Epithelial cell of proximal tubule (primary cell): ENCODE results near the gene RMND5B. TPM values are rescaled to one million over a fixed set of nuclear protein-coding genes. Genes with fewer than 3 reads are reported as not detected.

ENCODE experiments used
- DNase-seq: peaks from one replicate; pipeline ENCODE4 v3.0.0-alpha.2; 2011; ENCODE audit warnings: low read depth
- H3K4me3 ChIP-seq: 2 replicates; pipeline ENCODE4 v1.5.1; 2011; ENCODE audit warnings: low read depth, mild to moderate bottlenecking, low read length
- CTCF ChIP-seq: conservative IDR thresholded peaks from 2 replicates; pipeline ENCODE4 v1.5.1; 2012; ENCODE audit warnings: low read depth, mild to moderate bottlenecking, low read length
- total RNA-seq: library from RNA; depleted of rRNA; stranded (reverse); fragments of >200 nt; gene quantifications from 2 replicates; pipeline ENCODE4 v1.2.3, GENCODE V29; 2015

RMND5B gene
- total RNA-seq, 1 donor from 2014 or later = 31.5 TPM

GRCh38 chr5:178176791-178177190, 46.0 kb downstream of the RMND5B start:
- H3K4me3 ChIP-seq = no peak overlapping the region
- no peak for TF ChIP-seq CTCF
- DNase-seq = no peak

GRCh38 chr5:178177569-178177968, 46.8 kb downstream of the RMND5B start:
- no peak for DNase-seq
- no peak overlapping the region for H3K4me3 ChIP-seq
- TF ChIP-seq CTCF = no peak

- TF ChIP-seq CTCF = no peak
- DNase-seq = no peak
- H3K4me3 ChIP-seq = no peak overlapping the region
Observed at GRCh38 chr5:178180141-178180863, 49.5 kb downstream of the RMND5B start.

GRCh38 chr5:178182158-178182876, 51.5 kb downstream of the RMND5B start:
- H3K4me3 ChIP-seq = no peak overlapping the region
- no peak for DNase-seq
- no peak for TF ChIP-seq CTCF

GRCh38 chr5:178186427-178186826, 55.6 kb downstream of the RMND5B start:
- no peak overlapping the region for H3K4me3 ChIP-seq
- no peak for TF ChIP-seq CTCF
- no peak for DNase-seq

GRCh38 chr5:178187014-178187413, 56.2 kb downstream of the RMND5B start, which contains the start of gene GMCL2:
TSS of gene GMCL2 (minus strand) at chr5:178187371. CDS start at chr5:178187299, 72 bp downstream.
- no peak within 1 kb of the TSS for H3K4me3 ChIP-seq
- no peak for DNase-seq
- no peak for TF ChIP-seq CTCF
